OCI-LY3 (cell line): ENCODE results near the gene MYO5A.
"Not testable (repeated sequence)": the region's sequence is repeated elsewhere in the genome, so short reads cannot be mapped to it uniquely, and the experiment has no call there.

Source experiments
- H2AFZ ChIP-seq: fragments of 200-600, 300-600 bp; shearing (Covaris generic); 2 replicates; pipeline ENCODE4 v1.6.0; 2014; ENCODE audit warnings: antibody characterized with exemption, low read depth, low read length
- H3K27ac ChIP-seq: fragments of 200-600, 300-600 bp; sonication (generic); 2 replicates; pipeline ENCODE4 v1.5.1; 2014; ENCODE audit warnings: mild to moderate bottlenecking, low read length, moderate library complexity, mixed read lengths
- H3K27me3 ChIP-seq: fragments of 200-600, 300-600 bp; sonication (generic); 2 replicates; pipeline ENCODE4 v1.6.1; 2014; ENCODE audit warnings: low read depth, low read length, mixed read lengths
- H3K36me3 ChIP-seq: fragments of 200-600, 300-600 bp; sonication (generic); replicated peaks from 2 replicates; pipeline ENCODE3; 2014; ENCODE audit warnings: low read depth, low read length, mixed read lengths
- H3K4me1 ChIP-seq: fragments of 300-600, 200-600 bp; sonication (generic); 2 replicates; pipeline ENCODE4 v1.6.1; 2014; ENCODE audit warnings: low read length, mixed read lengths
- H3K4me2 ChIP-seq: fragments of 200-600, 300-600 bp; sonication (generic); 2 replicates; pipeline ENCODE4 v1.6.1; 2014; ENCODE audit warnings: low read length, mixed read lengths
- H3K4me3 ChIP-seq: fragments of 300-600, 200-600 bp; sonication (generic); 2 replicates; pipeline ENCODE4 v1.5.1; 2014; ENCODE audit warnings: antibody characterized with exemption, mild to moderate bottlenecking, low read length, moderate library complexity
- H3K79me2 ChIP-seq: fragments of 300-600, 200-600 bp; shearing (Covaris generic); 2 replicates; pipeline ENCODE4 v1.6.1; 2014; ENCODE audit warnings: mild to moderate bottlenecking, low read length, mixed read lengths
- H3K9ac ChIP-seq: fragments of 300-600, 200-600 bp; shearing (Covaris generic); 2 replicates; pipeline ENCODE4 v1.6.0; 2014; ENCODE audit warnings: mild to moderate bottlenecking, low read length, moderate library complexity
- H3K9me3 ChIP-seq: fragments of 200-600, 300-600 bp; shearing (Covaris generic); 2 replicates; pipeline ENCODE4 v1.6.1; 2014; ENCODE audit warnings: low read length, mixed read lengths; ENCODE audit not compliant: insufficient read depth
- H4K20me1 ChIP-seq: fragments of 200-600, 300-600 bp; sonication (generic); 2 replicates; pipeline ENCODE4 v1.6.1; 2016; ENCODE audit warnings: low read length, mixed read lengths; ENCODE audit not compliant: insufficient read depth
- CTCF ChIP-seq: fragments of 200-600, 300-600 bp; sonication (generic); IDR thresholded peaks from 2 replicates; pipeline ENCODE4 v1.5.1; 2014; ENCODE audit warnings: antibody characterized with exemption, low read length, low read depth
- EZH2phosphoT487 ChIP-seq: fragments of 200-600 bp; shearing (Covaris generic); IDR thresholded peaks from 2 replicates; pipeline ENCODE4 v1.6.1; 2018; ENCODE audit warnings: antibody characterized with exemption, mixed run types, low read depth

The MYO5A gene

GRCh38 chr15:52439470-52439869, 89.2 kb downstream of the MYO5A start:
- H3K4me1 ChIP-seq, result peaks cover 11% of the 10 kb centered on the region
- TF ChIP-seq CTCF, result no peak
- TF ChIP-seq EZH2phosphoT487, result no peak

GRCh38 chr15:52439042-52439441, 89.6 kb downstream of the MYO5A start:
- H3K9me3 ChIP-seq, H3K27me3 ChIP-seq, H3K4me2 ChIP-seq, H3K36me3 ChIP-seq, H3K27ac ChIP-seq, H3K4me3 ChIP-seq, H3K4me1 ChIP-seq, H4K20me1 ChIP-seq, H3K9ac ChIP-seq, H2AFZ ChIP-seq: not testable (repeated sequence)
- H3K79me2 ChIP-seq, result peaks cover 79% of the 10 kb centered on the region

More at GRCh38 chr15:52439470-52439869, 89.2 kb downstream of the MYO5A start:
- Histone ChIP-seq H3K36me3 (peaks cover 3% of the 10 kb centered on the region), H3K4me2 (no peak overlapping the region), H3K9me3 (no peaks in the 10 kb centered on the region), H3K9ac (no peak overlapping the region), H4K20me1 (peaks cover 10% of the 10 kb centered on the region), H3K27ac (no peak overlapping the region), H3K4me3 (no peak overlapping the region), H2AFZ (no peak overlapping the region), H3K27me3 (no peaks in the 10 kb centered on the region), H3K79me2 (peaks cover 79% of the 10 kb centered on the region)

DNA sequence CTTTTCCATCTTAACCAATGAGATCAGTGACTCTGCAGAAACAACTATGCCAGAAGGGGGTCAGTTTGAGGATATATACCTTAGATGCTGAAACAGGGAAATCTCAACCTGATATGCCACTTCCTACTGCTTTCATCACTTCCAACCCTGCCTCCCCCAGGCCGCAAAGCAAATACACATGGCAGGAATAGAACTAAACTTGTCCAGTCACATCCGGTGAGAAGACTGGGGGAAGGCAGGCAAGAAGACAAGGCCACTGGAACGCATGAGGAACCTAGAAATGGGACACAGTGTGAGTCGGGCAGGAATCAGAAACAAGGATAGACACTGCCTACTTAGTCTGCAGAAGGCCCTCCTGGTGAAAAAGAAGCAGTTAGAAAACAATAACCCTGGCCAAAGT, 90.6 kb downstream of the MYO5A start:
- TF ChIP-seq EZH2phosphoT487 (no peak), CTCF (no peak)
- Histone ChIP-seq H3K4me2 (no peak overlapping the region), H3K9ac (no peak overlapping the region), H3K27me3 (no peaks in the 10 kb centered on the region), H3K27ac (no peak overlapping the region), H3K9me3 (no peaks in the 10 kb centered on the region), H3K79me2 (peaks cover 71% of the 10 kb centered on the region), H3K36me3 (peaks cover 3% of the 10 kb centered on the region), H4K20me1 (peaks cover 10% of the 10 kb centered on the region), H3K4me1 (peaks cover 3% of the 10 kb centered on the region), H2AFZ (no peak overlapping the region), H3K4me3 (no peak overlapping the region)

DNA sequence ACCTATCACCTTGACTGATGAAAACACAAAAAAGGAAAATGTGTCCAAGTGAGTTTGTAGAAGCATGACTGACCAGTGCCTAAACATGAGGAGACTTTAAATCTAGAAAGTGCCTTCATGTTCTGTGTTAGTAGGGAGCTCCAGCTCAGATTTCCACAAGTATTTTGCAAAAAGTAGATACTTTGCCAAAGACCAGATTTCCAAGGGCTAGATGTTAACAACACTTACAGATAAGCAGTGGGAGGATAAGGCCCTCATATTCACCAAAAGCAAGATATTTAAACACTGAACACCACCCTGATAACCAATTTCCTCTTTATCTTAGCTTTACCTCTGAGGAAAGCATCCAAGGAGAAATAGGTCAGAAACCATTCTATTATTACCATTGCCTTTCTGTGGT, 91.0 kb downstream of the MYO5A start:
- TF ChIP-seq EZH2phosphoT487 (no peak), CTCF (no peak)
- no peak overlapping the region for H3K4me3 ChIP-seq
- H3K9me3 ChIP-seq, result no peaks in the 10 kb centered on the region
- no peak overlapping the region for H2AFZ ChIP-seq
- peaks cover 3% of the 10 kb centered on the region for H3K36me3 ChIP-seq
- no peaks in the 10 kb centered on the region for H3K4me1 ChIP-seq
- H3K9ac ChIP-seq, result no peak overlapping the region
- peaks cover 10% of the 10 kb centered on the region for H4K20me1 ChIP-seq
- H3K4me2 ChIP-seq, result no peak overlapping the region
- no peaks in the 10 kb centered on the region for H3K27me3 ChIP-seq
- peaks cover 68% of the 10 kb centered on the region for H3K79me2 ChIP-seq
- no peak overlapping the region for H3K27ac ChIP-seq

GRCh38 chr15:52436981-52437380, 91.7 kb downstream of the MYO5A start:
- Histone ChIP-seq H3K4me3 (no peak overlapping the region), H3K9ac (no peak overlapping the region), H3K4me2 (no peak overlapping the region), H3K4me1 (no peaks in the 10 kb centered on the region), H3K9me3 (no peaks in the 10 kb centered on the region), H3K79me2 (peaks cover 63% of the 10 kb centered on the region), H2AFZ (no peak overlapping the region), H3K36me3 (peaks cover 6% of the 10 kb centered on the region), H4K20me1 (peaks cover 10% of the 10 kb centered on the region), H3K27me3 (no peaks in the 10 kb centered on the region), H3K27ac (no peak overlapping the region)
- no peak for TF ChIP-seq CTCF
- TF ChIP-seq EZH2phosphoT487, result no peak
